IPS-11a (cell line): ENCODE measurements around the gene TXK.

Source experiments
- H3K4me3 ChIP-seq: one replicate; pipeline ENCODE4 v1.5.1; 2013; ENCODE audit warnings: low read depth, low read length, control low read depth

TXK gene

GRCh38 chr4:48064349-48064748 lies 69.7 kb downstream of the TXK start:
- H3K4me3 ChIP-seq, result no peak overlapping the region

DNA sequence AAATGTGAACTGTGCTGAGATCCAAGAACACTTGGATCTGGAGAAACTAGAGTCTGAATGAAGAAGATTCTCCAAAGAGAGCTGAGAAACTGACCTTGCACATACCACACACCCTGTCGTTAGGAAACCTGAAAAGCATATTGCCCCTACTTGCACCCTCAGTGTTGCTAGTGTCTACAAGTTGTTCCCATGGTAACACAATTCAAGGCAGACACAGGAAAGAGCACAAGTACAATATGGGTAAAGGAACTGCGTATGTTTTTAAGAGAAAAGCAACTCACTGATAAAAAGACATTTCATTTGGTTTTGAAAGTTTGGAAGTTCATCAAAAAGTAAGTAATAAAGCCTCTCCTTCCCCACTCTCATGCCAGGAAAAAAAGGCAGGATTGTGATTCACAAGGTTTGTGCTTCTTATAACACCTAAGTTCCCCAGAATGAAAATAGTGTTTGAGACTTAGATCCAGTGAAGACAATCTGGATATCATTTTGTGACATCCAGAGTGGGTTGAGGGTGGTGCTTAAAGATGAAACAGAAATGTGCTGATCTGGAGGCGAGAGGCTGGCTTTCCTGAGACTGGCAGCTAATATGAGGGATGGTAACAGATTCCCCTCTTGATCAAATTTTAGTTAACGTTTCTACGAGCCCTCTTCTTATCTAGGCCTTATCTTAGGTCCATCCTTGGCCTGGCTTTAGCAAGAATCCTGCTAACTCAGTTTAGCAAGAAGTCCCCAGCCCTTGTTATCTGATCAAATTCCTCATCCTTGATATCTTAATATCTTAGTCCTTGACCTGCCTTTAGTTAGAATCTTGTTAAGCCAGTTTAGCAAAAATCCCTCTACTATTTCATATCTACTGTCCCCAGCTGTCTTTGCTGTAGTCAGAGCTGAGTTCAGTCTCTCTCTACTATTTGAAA lies 75.2 kb downstream of the TXK start:
- H3K4me3 ChIP-seq, result no peak overlapping the region

- no peak overlapping the region for H3K4me3 ChIP-seq
Measured at GRCh38 chr4:48051078-48051477, 83.0 kb downstream of the TXK start.

DNA sequence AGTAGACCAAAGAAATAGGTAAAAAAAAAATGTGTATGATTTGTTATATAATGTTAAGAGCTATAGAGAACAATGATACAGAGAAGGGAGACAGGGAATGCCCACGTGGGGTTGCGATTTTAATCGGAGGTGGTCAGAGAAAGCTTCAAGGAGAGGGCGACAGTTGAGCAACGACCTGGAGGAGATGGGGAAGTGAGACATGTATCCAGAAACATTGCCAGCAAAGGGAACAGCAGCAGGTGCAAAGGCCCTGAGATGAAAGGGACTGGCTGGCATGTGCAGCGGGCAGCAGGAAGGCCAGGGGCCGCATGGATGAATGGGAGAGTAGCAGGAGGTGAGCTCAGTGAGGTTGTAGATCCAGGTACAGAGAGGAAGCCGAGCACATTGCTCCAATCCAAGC lies 84.6 kb downstream of the TXK start:
- H3K4me3 ChIP-seq, result no peak overlapping the region

DNA sequence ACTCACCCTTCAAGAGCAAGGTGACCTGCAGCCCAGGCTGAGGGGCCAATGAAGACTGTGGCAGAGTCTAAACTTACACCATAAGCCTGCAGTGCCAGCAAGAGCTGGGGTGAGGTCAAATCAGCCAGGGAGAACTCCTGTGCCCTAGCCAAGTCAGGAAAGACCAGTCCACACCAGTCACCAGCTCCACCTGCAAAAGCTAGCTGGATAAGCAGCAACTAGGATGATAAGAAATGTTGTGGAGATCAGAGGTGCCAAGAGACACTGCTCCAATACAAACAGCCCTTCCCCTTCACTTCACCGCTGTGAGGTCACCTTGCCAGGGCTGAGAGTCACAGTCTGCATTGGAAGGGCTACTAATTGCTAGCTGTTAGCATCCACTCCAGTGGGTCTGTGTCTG lies 86.2 kb downstream of the TXK start:
- H3K4me3 ChIP-seq, result no peak overlapping the region

DNA sequence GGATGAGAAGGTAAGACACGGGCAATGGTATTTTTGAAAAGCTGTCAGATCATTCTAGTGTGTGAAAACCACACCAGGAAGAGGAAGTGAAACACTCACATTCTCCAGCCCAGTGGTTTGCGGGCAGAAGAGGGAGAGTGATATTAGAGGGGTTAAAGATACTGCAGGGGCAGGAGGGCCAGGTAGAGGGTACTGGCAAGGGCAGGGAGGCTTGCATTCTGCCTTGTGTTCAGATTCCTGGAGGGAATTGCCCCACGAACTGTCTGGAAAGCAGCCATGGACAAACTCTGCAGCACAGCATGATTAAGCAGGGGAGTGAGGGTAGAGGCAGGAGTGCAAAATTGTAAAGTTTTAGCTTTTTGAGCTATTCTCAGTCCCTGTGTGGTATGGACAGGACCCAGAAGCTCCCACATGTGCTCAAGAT lies 86.6 kb downstream of the TXK start:
- no peak overlapping the region for H3K4me3 ChIP-seq

DNA sequence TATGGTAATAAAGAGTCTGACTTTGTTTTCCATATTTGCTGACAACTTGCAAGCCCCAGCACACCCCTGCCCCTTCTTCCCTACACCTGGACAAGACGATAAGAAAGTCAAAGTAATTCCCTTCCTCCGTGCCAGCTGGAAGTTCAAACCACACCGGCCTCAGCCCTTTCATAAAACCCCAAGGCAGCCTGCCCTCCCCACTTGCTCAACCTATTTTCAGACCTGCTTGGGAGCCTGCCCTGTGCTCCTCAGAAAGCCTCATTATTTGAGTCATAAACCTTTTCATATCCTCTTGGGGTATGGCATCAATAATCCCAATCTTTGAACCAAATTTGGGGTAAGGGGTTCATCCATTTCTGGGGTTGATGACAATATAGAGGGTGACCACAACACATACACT lies 88.0 kb downstream of the TXK start:
- no peak overlapping the region for H3K4me3 ChIP-seq

DNA sequence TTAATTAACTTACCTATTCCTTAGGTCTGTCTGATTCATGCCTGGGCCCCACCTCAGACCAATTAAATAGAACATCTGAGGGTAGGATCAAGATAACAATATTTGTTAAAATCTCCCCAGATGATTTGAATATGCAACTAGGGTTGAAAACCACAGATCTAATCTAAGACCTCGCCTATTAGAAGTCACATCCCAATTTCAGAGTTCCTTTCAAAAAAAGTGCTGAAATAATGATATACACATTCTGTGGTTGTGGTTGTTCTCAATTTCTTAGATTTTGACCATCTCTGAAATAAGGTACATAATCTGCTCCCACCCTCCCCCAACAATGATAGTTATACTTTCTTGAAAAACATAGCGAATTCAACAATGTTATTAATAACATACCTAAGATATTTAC lies 89.8 kb downstream of the TXK start:
- no peak overlapping the region for H3K4me3 ChIP-seq

GRCh38 chr4:48043504-48043903 lies 90.5 kb downstream of the TXK start:
- H3K4me3 ChIP-seq, result no peak overlapping the region

DNA sequence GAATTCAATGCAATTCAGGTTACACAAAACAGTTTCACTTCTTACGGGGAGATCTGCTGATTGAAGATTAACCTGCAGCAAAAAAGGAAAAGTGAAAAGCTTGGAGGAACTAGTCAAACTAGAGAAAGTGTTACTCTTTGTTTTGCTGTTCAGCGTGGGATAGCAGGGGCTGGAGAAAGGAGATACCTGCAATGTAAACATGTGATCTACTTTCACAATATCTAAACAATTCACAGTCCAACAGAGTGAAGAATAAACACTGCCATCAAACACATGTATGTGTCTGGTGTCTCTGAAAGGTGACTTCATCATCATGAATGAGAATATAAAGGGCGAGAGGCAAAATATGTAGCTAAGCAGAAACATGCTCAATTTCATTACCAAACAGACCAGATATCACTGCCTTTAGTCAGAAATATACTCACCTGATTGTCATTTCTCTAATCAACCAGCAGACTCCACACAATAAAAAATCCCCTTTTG lies 91.0 kb downstream of the TXK start:
- no peak overlapping the region for H3K4me3 ChIP-seq

DNA sequence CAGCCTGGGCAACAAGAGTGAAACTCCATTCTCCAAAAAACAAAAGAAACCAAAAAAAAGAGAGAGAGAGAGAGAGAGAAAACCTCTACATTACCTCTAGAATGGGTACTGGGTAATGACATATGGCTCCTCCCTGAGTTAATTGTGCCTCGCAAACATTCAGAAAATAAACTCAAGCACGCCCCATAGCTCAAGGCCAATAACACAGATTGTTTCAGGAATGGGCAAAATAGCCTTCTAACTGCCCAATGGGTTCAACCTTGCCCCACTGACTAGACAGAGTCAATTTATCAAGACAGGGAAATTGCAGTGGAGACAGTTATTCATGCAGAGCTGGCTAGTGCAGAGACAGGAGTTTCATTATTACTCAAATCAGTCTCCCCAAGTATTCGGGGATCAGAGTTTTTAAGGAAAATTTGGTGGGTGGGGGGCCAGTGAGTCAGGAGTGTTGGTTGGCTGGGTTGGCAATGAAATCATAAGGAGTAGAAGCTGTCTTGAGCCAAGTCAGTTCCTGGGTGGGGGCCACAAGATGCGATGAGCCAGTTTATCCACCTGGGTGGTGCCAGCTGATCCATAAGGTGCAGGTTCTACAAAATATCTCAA lies 92.4 kb downstream of the TXK start:
- no peak overlapping the region for H3K4me3 ChIP-seq

DNA sequence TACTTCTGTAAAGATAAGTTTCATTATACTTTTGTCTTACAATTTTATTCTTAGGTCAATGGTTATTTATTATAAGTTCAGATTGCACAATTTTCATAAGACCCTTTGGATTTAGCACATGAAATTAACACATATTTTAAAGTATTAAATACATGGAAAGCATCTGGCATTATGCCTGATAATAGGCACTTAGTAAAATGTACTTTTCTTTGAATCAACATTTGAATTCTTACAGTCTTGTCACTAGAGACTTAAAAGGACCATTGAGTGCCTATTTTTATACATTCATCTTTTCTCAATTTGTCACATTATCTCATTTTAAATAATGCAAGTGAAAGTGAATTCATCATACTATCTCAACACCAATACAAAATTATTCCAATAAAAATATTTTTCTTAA lies 94.5 kb downstream of the TXK start:
- no peak overlapping the region for H3K4me3 ChIP-seq

DNA sequence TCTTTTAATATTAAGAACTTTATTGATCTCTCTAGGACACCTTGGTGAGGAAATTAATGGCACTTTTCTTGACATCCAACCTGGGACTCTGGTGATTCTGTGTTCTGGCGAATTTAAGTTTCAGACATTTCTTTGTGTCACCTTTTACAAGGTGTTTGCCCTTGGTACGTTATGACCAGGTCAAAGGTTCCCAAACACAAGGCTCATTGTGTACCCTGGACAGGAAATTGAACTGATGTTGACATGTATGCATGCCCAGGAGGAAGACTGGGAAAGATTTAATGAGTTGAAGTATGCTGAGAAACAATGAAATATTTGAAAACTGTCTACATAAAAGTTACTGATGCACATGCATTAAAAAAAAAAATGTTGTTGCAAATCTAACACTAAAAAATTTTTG lies 95.4 kb downstream of the TXK start:
- H3K4me3 ChIP-seq, result no peak overlapping the region

DNA sequence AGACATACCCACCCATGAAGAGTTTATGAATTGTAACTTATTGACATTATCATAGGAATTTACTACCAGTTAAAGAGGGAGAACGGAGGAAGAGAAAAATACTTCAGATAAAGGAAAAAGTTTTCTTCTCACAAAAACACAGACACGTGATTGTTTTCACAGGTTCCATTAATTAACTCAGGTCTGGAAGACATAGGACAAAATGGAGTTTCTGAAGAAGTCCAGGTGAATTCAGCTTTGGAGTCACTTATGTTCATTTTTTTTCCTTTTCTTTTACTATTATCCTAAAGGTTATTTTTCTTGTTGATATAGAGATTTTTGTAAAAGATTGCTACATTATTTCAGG lies 97.0 kb downstream of the TXK start:
- no peak overlapping the region for H3K4me3 ChIP-seq

GRCh38 chr4:48035952-48036351 lies 98.1 kb downstream of the TXK start:
- H3K4me3 ChIP-seq, result no peak overlapping the region

GRCh38 chr4:48033825-48034413 lies 100.1 kb downstream of the TXK start:
- H3K4me3 ChIP-seq, result no peak overlapping the region

GRCh38 chr4:48033412-48033811 lies 100.6 kb downstream of the TXK start:
- H3K4me3 ChIP-seq, result no peak overlapping the region

- no peak overlapping the region for H3K4me3 ChIP-seq
Measured at GRCh38 chr4:48032721-48033120, 101.3 kb downstream of the TXK start.

DNA sequence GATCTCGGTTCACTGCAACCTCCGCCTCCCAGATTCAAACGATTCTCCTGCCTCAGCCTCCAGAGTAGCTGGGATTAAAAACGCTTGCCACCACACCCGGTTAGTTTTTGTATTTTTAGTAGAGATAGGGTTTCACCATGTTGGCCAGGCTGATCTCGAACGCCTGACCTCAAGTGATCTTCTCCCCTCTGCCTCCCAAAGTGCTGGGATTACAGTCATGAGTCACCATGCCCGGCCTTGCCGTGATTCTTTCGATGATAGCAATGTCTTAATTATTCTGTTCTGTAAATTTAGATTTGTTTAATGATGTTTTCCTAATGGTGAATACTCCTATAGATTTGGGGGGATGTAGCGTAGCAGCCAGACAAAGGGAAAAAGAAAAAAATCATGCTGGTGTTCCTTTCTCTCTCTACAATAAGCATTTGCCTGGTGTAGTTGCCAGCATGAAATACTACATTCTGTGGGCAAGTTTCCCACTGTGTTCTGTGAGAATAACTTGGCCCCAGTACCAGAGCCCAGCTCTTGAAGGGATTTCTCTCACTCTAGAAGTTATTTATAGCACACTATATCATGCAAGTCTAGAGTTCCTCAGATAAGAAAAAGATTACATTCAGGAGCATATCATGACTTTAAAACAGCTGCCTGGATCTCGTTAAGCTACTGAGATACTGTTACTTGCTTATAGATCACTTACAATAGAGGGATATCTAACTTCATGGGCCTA lies 102.1 kb downstream of the TXK start:
- H3K4me3 ChIP-seq, result no peak overlapping the region

DNA sequence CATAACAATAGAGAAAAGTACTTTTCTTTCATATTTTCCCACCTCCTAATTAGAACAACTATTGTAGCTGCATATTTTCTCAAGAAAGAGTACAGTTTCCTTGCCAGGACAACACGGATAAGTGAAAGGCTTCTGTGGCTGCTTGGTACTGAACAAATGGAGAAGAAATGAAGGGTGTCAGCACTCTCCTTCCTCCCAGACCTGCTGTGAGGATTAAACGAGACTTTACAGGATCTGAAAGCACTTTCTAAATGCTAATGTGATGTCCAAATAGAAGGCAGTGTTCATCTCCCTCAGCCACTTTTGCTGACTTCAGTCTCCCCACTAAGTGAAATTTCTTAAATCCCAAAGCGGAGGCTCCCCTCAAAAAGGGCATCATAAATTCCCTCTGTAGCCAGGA lies 103.6 kb downstream of the TXK start:
- H3K4me3 ChIP-seq, result no peak overlapping the region

GRCh38 chr4:48028696-48029095 lies 105.4 kb downstream of the TXK start:
- no peak overlapping the region for H3K4me3 ChIP-seq
